Measurements from ENCODE around the gene MRPL21. TPM values are rescaled to one million over a fixed set of nuclear protein-coding genes. Genes with fewer than 3 reads are reported as not detected.

Gene MRPL21
- total RNA-seq, 1 donor from 2014 or later: 14.2 TPM

DNA sequence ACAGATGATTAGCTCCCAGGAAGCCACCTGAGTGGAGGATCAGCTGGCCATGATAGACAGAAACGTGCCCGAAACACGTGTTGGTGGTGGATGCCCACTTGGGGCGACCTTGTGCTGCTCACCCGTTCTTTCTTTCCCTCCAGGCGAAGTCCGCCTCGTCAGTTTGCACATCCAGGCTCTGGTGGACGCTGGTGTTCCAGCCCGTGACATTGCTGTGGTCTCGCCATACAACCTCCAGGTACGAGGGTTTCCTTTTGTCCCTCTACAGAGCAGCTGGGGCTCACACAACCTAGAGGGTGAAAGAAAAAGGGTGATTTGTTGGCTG is 30.7 kb upstream of the MRPL21 start:
- TF ChIP-seq, protein P1, sequence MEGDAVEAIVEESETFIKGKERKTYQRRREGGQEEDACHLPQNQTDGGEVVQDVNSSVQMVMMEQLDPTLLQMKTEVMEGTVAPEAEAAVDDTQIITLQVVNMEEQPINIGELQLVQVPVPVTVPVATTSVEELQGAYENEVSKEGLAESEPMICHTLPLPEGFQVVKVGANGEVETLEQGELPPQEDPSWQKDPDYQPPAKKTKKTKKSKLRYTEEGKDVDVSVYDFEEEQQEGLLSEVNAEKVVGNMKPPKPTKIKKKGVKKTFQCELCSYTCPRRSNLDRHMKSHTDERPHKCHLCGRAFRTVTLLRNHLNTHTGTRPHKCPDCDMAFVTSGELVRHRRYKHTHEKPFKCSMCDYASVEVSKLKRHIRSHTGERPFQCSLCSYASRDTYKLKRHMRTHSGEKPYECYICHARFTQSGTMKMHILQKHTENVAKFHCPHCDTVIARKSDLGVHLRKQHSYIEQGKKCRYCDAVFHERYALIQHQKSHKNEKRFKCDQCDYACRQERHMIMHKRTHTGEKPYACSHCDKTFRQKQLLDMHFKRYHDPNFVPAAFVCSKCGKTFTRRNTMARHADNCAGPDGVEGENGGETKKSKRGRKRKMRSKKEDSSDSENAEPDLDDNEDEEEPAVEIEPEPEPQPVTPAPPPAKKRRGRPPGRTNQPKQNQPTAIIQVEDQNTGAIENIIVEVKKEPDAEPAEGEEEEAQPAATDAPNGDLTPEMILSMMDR (IDR thresholded peaks at IDR 0.05): no peak
- intact Hi-C loops (cut with DNase I): no loop called here
- Histone ChIP-seq H3K27me3 (no peaks in the 10 kb centered on the region), H3K4me1 (no peaks in the 10 kb centered on the region), H3K36me3 (peaks cover 79 to 89% of the 10 kb centered on the region in 2 donors), H3K9me3 (no peaks in the 10 kb centered on the region), H3K4me3 (no peak overlapping the region), H3K27ac (no peak overlapping the region)
- no peak for DNase-seq (ENCODE audit: low spot score in 2 of 2)

DNA sequence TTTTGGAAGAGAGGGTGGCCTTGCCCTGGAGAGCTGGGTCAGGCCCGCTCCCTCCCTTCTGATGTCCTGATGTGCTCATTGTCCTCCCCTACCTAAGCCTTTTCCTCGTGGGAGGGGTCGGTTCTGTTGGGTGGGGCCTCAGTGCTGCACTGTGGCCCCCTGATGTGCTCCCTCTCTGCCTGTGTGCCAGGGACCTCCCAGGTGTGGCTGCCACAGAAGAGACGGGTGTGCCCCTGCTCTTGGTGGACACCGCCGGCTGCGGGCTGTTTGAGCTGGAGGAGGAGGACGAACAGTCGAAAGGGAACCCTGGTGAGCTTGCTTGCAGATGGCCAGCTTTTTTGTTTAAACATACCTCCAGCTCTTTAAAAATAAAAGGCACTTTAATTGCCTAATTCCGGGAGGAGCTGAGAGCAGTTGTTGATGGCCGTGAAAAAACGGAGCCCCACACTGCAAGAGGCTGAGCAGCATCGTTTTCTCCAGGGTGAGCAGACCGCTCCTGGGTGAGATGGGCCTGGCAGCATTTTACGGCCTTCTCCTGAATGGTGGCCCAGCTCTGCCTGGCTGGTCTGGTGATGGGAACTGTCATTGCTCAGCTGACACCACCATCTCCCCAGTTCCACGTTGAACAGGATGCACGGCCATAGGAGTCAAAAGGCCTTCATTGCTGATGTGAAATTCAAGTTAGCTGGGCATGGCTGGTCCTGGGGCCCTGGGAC is 30.1 kb upstream of the MRPL21 start:
- intact Hi-C loops (cut with DNase I): no loop called here
- no peaks in the 10 kb centered on the region for H3K9me3 ChIP-seq
- no peak overlapping the region for H3K4me3 ChIP-seq
- no peak for DNase-seq (ENCODE audit: low spot score in 2 of 2)
- peaks cover 0 to under 1% of the 10 kb centered on the region in 2 donors for H3K4me1 ChIP-seq
- TF ChIP-seq, protein P1 (IDR thresholded peaks at IDR 0.05): no peak
- H3K27me3 ChIP-seq: no peaks in the 10 kb centered on the region
- no peak overlapping the region for H3K27ac ChIP-seq
- H3K36me3 ChIP-seq: peaks cover 79 to 89% of the 10 kb centered on the region in 2 donors

DNA sequence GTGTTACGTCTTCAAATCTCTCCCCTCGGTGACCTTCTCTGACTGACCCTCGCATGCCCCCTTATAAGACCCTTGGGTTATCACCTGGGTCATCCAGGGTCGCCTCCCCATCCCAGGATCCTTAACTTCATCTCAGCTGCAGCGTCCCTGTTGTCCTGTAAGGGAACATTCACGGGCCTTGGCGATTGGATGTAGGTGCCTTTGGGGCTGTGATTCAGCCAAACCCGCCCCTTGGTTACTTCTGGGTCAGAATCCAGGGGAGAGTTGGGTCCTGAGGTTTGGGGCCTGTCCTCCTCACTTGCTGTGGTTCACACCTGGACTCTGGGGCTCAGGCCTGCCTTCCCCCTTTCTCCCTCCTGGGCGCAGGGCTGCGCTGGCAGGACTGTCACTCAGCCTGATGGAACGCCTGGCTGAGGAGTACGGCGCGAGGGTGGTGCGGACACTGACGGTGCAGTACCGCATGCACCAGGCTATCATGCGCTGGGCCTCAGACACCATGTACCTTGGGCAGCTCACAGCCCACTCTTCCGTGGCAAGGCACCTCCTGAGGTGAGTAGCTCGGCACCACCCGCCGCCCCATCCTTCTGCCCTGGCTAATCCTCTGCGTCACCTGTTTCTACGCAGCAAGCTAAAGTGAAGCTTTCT is 29.4 kb upstream of the MRPL21 start:
- Histone ChIP-seq H3K27ac (no peak overlapping the region), H3K4me3 (no peak overlapping the region), H3K4me1 (peaks cover 6 to 7% of the 10 kb centered on the region in 2 donors), H3K9me3 (no peaks in the 10 kb centered on the region), H3K36me3 (peaks cover 73 to 83% of the 10 kb centered on the region in 2 donors), H3K27me3 (no peaks in the 10 kb centered on the region)
- intact Hi-C loops (cut with DNase I): no loop called here
- no peak for DNase-seq (ENCODE audit: low spot score in 2 of 2)
- TF ChIP-seq, protein P1 (IDR thresholded peaks at IDR 0.05): no peak

DNA sequence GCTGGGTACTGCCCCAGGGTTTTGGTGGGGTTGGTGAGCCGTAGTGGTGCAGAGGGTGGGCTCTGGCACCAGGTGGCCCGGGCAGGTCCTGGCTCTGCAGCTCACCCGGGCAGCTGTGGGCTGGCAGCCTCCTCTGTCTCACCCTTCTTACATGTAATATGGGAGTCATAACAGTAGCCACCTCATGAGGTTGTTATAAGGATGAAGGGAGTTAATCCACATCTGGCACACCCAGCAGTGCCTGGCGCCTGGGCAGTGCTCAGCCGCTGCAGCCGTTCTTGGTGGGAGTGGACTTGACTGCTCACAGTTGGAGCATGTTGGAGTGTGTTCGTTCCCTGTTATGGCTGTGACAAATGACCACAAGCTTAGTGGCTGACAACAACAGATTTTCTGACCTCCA is 28.7 kb upstream of the MRPL21 start:
- TF ChIP-seq, protein P1 (IDR thresholded peaks at IDR 0.05): no peak
- Histone ChIP-seq H3K27ac (no peak overlapping the region), H3K4me1 (peaks cover 10 to 14% of the 10 kb centered on the region in 2 donors), H3K27me3 (no peaks in the 10 kb centered on the region), H3K36me3 (peaks cover 66 to 76% of the 10 kb centered on the region in 2 donors), H3K9me3 (no peaks in the 10 kb centered on the region), H3K4me3 (no peak overlapping the region)
- no peak for DNase-seq (ENCODE audit: low spot score in 2 of 2)
- intact Hi-C loops (cut with DNase I): no loop called here

DNA sequence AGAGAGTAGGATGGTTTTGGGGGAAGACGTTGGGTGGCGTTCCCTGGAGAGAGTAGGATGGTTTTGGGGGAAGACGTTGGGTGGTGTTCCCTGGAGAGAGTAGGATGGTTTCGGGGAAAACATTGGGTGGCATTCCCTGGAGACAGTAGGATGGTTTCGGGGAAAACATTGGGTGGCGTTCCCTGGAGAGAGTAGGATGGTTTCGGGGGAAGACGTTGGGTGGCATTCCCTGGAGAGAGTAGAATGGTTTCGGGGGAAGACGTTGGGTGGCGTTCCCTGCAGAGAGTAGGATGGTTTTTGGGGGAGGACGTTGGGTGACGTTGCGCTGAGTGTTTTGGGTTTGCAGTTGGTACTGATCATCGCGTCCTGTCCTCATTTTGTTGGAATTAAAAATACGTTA is 28.3 kb upstream of the MRPL21 start:
- Histone ChIP-seq H3K9me3 (no peaks in the 10 kb centered on the region), H3K4me1 (peaks cover 10 to 16% of the 10 kb centered on the region in 2 donors), H3K27me3 (no peaks in the 10 kb centered on the region), H3K27ac (no peak overlapping the region), H3K36me3 (peaks cover 61 to 71% of the 10 kb centered on the region in 2 donors), H3K4me3 (no peak overlapping the region)
- TF ChIP-seq, protein P1 (IDR thresholded peaks at IDR 0.05): no peak
- DNase-seq (ENCODE audit: low spot score in 2 of 2): no peak
- intact Hi-C loops (cut with DNase I): no loop called here
